K562 (cell line): ENCODE results near the gene ARL6IP1. TPM values are rescaled to one million over a fixed set of nuclear protein-coding genes. Genes with fewer than 3 reads are reported as not detected.

Experiments used
- HDAC3 ChIP-seq: fragments of 450-650 bp; IDR thresholded peaks from 2 replicates; pipeline ENCODE4 v1.6.1; 2018; ENCODE audit warnings: borderline replicate concordance, mild to moderate bottlenecking, moderate library complexity; ENCODE audit not compliant: partially characterized antibody
- HMGN3 ChIP-seq: IDR thresholded peaks from 2 replicates; pipeline ENCODE4 v1.6.1; 2011; ENCODE audit warnings: borderline replicate concordance, low read depth, mild to moderate bottlenecking, mixed read lengths, low read length; ENCODE audit not compliant: insufficient read length; ENCODE audit errors: extremely low read depth
- KDM2B ChIP-seq: fragments of 250-450 bp; sonication (Bioruptor Pico); IDR thresholded peaks from 2 replicates; pipeline ENCODE4 v1.8.0; 2021; ENCODE audit warnings: mild to moderate bottlenecking, moderate library complexity
- KDM4B ChIP-seq, 2 experiments: fragments of 450-650 bp in 1 of 2; sonication (generic) in 1 of 2; IDR thresholded peaks; 2 replicates each; pipeline ENCODE4 v1.6.1; 2016 to 2017; ENCODE audit warnings: borderline replicate concordance in 2 of 2, antibody characterized with exemption in 1 of 2, low read depth in 1 of 2, mild to moderate bottlenecking in 1 of 2
- KLF1 ChIP-seq: fragments of 450-650 bp; IDR thresholded peaks from 2 replicates; pipeline ENCODE4 v1.6.1; 2016; ENCODE audit warnings: missing genetic modification characterization, missing compliant biosample characterization
- LCOR ChIP-seq: sonication (generic); formaldehyde crosslinking; IDR thresholded peaks from 2 replicates; pipeline ENCODE4 v1.8.0; 2022; ENCODE audit warnings: mild to moderate bottlenecking, missing genetic modification reagents
- LEF1 ChIP-seq: fragments of 450-650 bp; IDR thresholded peaks from 2 replicates; pipeline ENCODE4 v1.6.1; 2016; ENCODE audit warnings: mild to moderate bottlenecking
- PHB2 ChIP-seq: fragments of 450-650 bp; IDR thresholded peaks from 2 replicates; pipeline ENCODE4 v1.6.1; 2017; ENCODE audit warnings: low read depth
- PYGO2 ChIP-seq: fragments of 450-650 bp; IDR thresholded peaks from 2 replicates; pipeline ENCODE4 v1.6.1; 2016; ENCODE audit warnings: mild to moderate bottlenecking, missing genetic modification characterization, moderate library complexity, missing compliant biosample characterization
- SRF ChIP-seq, 2 experiments: fragments of 250-450, 450-650 bp in 1 of 2; sonication (Bioruptor Pico) in 1 of 2; sonication (generic) in 1 of 2; formaldehyde crosslinking; IDR thresholded peaks; 2 replicates each; pipeline versions ENCODE4 v1.5.0 to v1.5.1; 2020 to 2022; ENCODE audit warnings: mild to moderate bottlenecking in 1 of 2, missing genetic modification reagents in 1 of 2
- XRCC5 ChIP-seq: fragments of 200-400 bp; formaldehyde crosslinking; IDR thresholded peaks from 2 replicates; pipeline ENCODE4 v1.6.1; 2017; ENCODE audit warnings: low read depth, mild to moderate bottlenecking, low read length
- ZNF780A ChIP-seq: fragments of 250-450 bp; sonication (Bioruptor Pico); IDR thresholded peaks from 2 replicates; pipeline ENCODE4 v1.5.0; 2021; ENCODE audit warnings: mild to moderate bottlenecking
- ZSCAN29 ChIP-seq: fragments of 450-650 bp; IDR thresholded peaks from 2 replicates; pipeline ENCODE4 v1.6.1; 2017
- polyA plus RNA-seq, 8 experiments: library from polyadenylated mRNA; depleted of rRNA in 4 of 8; stranded (reverse) in 5 of 8; unstranded in 3 of 8; fragments of >200 nt; fragmentation: Nextera tagmentation in 2 of 8; fragmentation: Illumina TruSeq in 1 of 8; extraction: Ambion mirVana in 2 of 8; extraction: Trizol in 1 of 8; gene quantifications; 2 replicates each; pipeline versions ENCODE4 v1.2.1 to v1.2.3, GENCODE V29; 2011 to 2014; ENCODE audit warnings: inconsistent platforms in 1 of 8, missing spikeins in 1 of 8
- total RNA-seq, 7 experiments: library from RNA; depleted of rRNA in 6 of 7; stranded (reverse); fragments of >200 nt in 6 of 7; fragmentation: Illumina TruSeq in 2 of 7; extraction: Trizol in 2 of 7; gene quantifications; 2 replicates each; pipeline versions ENCODE4 v1.2.1 to v1.2.3, GENCODE V29; 2011 to 2021; ENCODE audit warnings: low replicate concordance in 1 of 7
- TF ChIP-seq, protein P1 (sequence below), 2 experiments: fragments of 250-450 bp in 1 of 2; fragments of 450-650 bp in 1 of 2; sonication (Bioruptor Pico) in 1 of 2; IDR thresholded peaks; 2 replicates each; pipeline versions ENCODE4 v1.6.1 to v1.8.0; 2016 to 2021; ENCODE audit warnings: mild to moderate bottlenecking in 2 of 2, moderate library complexity in 2 of 2, missing compliant biosample characterization in 1 of 2, missing genetic modification characterization in 1 of 2
- TF ChIP-seq, protein P2 (sequence below): fragments of 250-450 bp; sonication (Bioruptor Pico); IDR thresholded peaks from 2 replicates; pipeline ENCODE4 v1.9.0; 2021; ENCODE audit warnings: mild to moderate bottlenecking, inconsistent platforms
- TF ChIP-seq, protein P3 (sequence below): fragments of 250-450 bp; sonication (Bioruptor Pico); IDR thresholded peaks from 2 replicates; pipeline ENCODE4 v1.5.0; 2020; ENCODE audit warnings: mild to moderate bottlenecking, borderline replicate concordance

Gene ARL6IP1
- total and polyA plus RNA-seq, 9 of the 15 experiments (the other 6 are each of a cell fraction or from before 2014, with no cell fraction given), result 102 to 391 (median 162) TPM

DNA sequence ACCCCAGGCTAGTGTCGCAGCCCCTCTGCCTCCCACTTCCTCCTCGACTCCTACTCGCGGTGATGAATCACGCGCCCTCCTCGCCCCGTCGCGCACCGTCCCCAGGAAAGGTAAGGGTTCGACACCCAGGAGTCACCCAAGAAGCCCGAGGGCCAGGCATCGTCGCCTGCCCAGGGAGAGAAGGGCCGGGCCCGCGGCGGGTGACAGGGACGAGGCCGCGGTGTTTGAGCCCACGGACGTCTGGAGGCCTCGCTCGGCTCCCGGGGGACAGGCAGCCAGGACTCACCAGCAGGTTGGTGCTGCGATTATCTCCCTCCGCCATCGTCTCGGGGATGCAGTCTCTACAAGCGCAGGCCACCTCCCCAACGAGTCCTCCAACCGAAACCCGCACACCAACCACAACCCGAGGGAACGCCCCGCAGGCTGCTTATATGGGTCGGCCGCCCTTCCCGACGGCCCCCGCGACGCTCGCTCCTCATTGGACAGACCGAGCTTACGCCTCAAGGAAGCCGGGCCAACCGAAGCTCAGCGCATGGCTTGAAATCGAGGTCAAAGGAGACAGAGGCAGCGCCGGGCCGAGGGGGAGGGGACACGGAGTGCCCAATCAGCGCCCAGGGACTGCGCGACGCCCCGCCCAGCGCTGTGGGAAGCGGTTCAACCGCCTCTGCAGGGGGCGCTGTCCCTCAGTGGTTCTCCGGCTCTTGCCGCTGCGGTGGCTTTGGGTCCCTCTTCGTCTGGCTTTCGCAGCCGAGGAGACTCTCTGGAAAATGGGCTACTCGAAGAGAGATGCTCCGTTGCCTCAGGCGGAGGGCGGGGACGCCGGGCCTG is at the start of gene ARL6IP1 (continued):
- TF ChIP-seq, protein P1, sequence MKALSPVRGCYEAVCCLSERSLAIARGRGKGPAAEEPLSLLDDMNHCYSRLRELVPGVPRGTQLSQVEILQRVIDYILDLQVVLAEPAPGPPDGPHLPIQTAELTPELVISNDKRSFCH (CRISPR knock-in tag; IDR thresholded peaks at IDR 0.05), result no peak
- TF ChIP-seq, protein P1 (tag; IDR thresholded peaks at IDR 0.05), result no peak
- peak; percentile 86 for TF ChIP-seq HMGN3
- TF ChIP-seq HDAC3, result no peak
- no peak; the same call in 1 of the 2 replicates for TF ChIP-seq LEF1
- TF ChIP-seq LCOR (CRISPR knock-in tag), result peak; percentile 91
- TF ChIP-seq, protein P2, sequence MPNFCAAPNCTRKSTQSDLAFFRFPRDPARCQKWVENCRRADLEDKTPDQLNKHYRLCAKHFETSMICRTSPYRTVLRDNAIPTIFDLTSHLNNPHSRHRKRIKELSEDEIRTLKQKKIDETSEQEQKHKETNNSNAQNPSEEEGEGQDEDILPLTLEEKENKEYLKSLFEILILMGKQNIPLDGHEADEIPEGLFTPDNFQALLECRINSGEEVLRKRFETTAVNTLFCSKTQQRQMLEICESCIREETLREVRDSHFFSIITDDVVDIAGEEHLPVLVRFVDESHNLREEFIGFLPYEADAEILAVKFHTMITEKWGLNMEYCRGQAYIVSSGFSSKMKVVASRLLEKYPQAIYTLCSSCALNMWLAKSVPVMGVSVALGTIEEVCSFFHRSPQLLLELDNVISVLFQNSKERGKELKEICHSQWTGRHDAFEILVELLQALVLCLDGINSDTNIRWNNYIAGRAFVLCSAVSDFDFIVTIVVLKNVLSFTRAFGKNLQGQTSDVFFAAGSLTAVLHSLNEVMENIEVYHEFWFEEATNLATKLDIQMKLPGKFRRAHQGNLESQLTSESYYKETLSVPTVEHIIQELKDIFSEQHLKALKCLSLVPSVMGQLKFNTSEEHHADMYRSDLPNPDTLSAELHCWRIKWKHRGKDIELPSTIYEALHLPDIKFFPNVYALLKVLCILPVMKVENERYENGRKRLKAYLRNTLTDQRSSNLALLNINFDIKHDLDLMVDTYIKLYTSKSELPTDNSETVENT, result peak; percentile 96
- TF ChIP-seq ZSCAN29, result 0 out of 2 replicates have a peak, but pooled peaks have one; percentile 65
- TF ChIP-seq PYGO2, result no peak
- TF ChIP-seq SRF (CRISPR knock-in tag; IDR thresholded peaks at IDR 0.05), result peak in 1 of 2 experiments; percentile 66; a peak in 1 of 4 replicates
- peak in 1 of 2 experiments; percentile 56; a peak in 1 of 4 replicates for TF ChIP-seq KDM4B (IDR thresholded peaks at IDR 0.05; ENCODE audit: borderline replicate concordance in 2 of 2, low read depth in 1 of 2)
- peak; percentile 96 for TF ChIP-seq XRCC5
- no peak for TF ChIP-seq PHB2
- TF ChIP-seq, protein P3, sequence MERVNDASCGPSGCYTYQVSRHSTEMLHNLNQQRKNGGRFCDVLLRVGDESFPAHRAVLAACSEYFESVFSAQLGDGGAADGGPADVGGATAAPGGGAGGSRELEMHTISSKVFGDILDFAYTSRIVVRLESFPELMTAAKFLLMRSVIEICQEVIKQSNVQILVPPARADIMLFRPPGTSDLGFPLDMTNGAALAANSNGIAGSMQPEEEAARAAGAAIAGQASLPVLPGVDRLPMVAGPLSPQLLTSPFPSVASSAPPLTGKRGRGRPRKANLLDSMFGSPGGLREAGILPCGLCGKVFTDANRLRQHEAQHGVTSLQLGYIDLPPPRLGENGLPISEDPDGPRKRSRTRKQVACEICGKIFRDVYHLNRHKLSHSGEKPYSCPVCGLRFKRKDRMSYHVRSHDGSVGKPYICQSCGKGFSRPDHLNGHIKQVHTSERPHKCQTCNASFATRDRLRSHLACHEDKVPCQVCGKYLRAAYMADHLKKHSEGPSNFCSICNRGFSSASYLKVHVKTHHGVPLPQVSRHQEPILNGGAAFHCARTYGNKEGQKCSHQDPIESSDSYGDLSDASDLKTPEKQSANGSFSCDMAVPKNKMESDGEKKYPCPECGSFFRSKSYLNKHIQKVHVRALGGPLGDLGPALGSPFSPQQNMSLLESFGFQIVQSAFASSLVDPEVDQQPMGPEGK (CRISPR knock-in tag), result peak; percentile 30; the same call in 1 of the 2 replicates
- peak; percentile 84 for TF ChIP-seq KLF1 (tag)
- TF ChIP-seq KDM2B (CRISPR knock-in tag), result no peak
- TF ChIP-seq ZNF780A (CRISPR knock-in tag), result no peak
